Measurements from ENCODE around the gene ACADM. TPM values are rescaled to one million over a fixed set of nuclear protein-coding genes. Genes with fewer than 3 reads are reported as not detected.

ACADM gene
- total and polyA plus RNA-seq, 2 experiments from 2014 or later: 37.7 to 52.8 TPM

DNA sequence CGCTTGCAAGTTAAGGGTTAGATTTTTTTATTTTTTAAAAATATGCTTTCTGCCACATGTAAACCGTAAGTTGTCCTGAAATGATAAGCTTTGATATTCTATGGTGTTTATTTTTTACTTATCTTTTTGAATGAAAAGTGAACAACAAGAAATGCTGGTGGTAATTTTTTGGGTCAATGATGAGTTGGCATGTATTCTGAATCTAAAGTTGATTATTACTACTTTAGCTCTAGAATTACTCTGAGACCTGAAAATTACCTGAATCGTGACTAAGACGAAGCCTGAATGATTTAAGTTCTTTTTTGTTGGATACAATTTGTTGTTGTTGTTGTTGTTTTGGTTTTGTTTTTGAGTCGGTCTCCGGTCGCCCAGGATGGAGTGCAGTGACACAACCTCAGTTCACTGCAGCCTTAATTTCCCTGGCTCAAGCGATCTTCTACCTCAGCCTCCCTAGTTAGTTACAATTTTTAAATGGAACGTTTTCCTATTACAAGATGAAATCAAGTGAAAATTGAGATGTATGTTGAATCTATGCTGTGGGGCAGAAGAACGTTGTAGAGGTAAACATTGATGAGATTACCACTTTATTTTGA, 62.5 kb downstream of the ACADM start:
- ATAC-seq: no peak
- Mint-ChIP-seq H3K9me3 (no peaks in the 10 kb centered on the region), H3K27ac (peak overlapping the region; percentile 99), H3K27me3 (ENCODE audit: insufficient read depth, low read depth, poor library complexity) (peaks cover 4% of the 10 kb centered on the region), H3K36me3 (ENCODE audit: low read depth) (peaks cover 60% of the 10 kb centered on the region), H3K4me3 (peak overlapping the region; percentile 94), H3K4me1 (peaks cover 34% of the 10 kb centered on the region)
- Histone ChIP-seq H3K4me3 (peak overlapping the region; percentile 92), H3K27ac (ENCODE audit: low read depth) (peak overlapping the region; percentile 82), H2AFZ (no peak overlapping the region), H3K4me2 (peak overlapping the region; percentile 95), H4K20me1 (replicated peaks; ENCODE audit: insufficient read depth) (peaks cover 38% of the 10 kb centered on the region), H3F3A (replicated peaks; ENCODE audit: low read depth) (peaks cover 20% of the 10 kb centered on the region), H3K36me3 (ENCODE audit: insufficient read depth) (peaks cover 38% of the 10 kb centered on the region), H3K4me1 (ENCODE audit: insufficient read depth) (peaks cover 16% of the 10 kb centered on the region), H3K79me2 (replicated peaks; ENCODE audit: insufficient read depth) (peaks cover 64% of the 10 kb centered on the region), H3K27me3 (ENCODE audit: insufficient read depth) (no peaks in the 10 kb centered on the region), H3K9me2 (ENCODE audit: insufficient read depth) (no peaks in the 10 kb centered on the region)
- DNase-seq (ENCODE audit: low spot score): no peak
- no peak for TF ChIP-seq EZH2 (IDR thresholded peaks at IDR 0.05; ENCODE audit: low read depth, unreplicated experiment)
- TF ChIP-seq NANOG (IDR thresholded peaks at IDR 0.05; ENCODE audit: borderline replicate concordance): no peak
- TF ChIP-seq EZH2phosphoT487 (IDR thresholded peaks at IDR 0.05; ENCODE audit: unreplicated experiment): no peak
- 0 out of 2 replicates have a peak, but pooled peaks have one; percentile 12 for TF ChIP-seq POLR2AphosphoS5 (IDR thresholded peaks at IDR 0.05; ENCODE audit: low read depth)
- TF ChIP-seq, protein P1, sequence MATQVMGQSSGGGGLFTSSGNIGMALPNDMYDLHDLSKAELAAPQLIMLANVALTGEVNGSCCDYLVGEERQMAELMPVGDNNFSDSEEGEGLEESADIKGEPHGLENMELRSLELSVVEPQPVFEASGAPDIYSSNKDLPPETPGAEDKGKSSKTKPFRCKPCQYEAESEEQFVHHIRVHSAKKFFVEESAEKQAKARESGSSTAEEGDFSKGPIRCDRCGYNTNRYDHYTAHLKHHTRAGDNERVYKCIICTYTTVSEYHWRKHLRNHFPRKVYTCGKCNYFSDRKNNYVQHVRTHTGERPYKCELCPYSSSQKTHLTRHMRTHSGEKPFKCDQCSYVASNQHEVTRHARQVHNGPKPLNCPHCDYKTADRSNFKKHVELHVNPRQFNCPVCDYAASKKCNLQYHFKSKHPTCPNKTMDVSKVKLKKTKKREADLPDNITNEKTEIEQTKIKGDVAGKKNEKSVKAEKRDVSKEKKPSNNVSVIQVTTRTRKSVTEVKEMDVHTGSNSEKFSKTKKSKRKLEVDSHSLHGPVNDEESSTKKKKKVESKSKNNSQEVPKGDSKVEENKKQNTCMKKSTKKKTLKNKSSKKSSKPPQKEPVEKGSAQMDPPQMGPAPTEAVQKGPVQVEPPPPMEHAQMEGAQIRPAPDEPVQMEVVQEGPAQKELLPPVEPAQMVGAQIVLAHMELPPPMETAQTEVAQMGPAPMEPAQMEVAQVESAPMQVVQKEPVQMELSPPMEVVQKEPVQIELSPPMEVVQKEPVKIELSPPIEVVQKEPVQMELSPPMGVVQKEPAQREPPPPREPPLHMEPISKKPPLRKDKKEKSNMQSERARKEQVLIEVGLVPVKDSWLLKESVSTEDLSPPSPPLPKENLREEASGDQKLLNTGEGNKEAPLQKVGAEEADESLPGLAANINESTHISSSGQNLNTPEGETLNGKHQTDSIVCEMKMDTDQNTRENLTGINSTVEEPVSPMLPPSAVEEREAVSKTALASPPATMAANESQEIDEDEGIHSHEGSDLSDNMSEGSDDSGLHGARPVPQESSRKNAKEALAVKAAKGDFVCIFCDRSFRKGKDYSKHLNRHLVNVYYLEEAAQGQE (IDR thresholded peaks at IDR 0.05; ENCODE audit: unreplicated experiment): no peak
- no peak for TF ChIP-seq STAT1 (IDR thresholded peaks at IDR 0.05; ENCODE audit: unreplicated experiment)

DNA sequence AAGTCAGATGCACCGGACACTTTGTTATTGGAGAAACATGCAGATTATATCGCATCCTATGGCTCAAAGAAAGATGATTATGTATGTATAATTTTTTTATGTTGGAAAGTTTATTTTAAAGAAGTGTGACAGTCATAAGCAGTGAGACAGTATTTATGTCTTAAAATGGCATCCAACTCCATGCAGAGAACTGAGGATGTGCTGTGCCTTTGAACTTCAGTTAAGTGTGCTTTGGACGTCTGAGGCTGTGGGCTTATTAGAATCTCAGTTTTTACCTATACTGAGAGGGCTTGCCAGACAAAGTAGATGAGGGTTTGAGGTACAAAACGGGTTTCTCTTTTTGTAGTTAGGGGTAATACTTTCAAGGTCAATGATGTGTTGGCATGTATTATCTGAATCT, 63.0 kb downstream of the ACADM start:
- peaks cover 24% of the 10 kb centered on the region for H3F3A ChIP-seq (replicated peaks; ENCODE audit: low read depth)
- H4K20me1 ChIP-seq (replicated peaks; ENCODE audit: insufficient read depth): peaks cover 43% of the 10 kb centered on the region
- H3K9me2 ChIP-seq (ENCODE audit: insufficient read depth): no peaks in the 10 kb centered on the region
- no peak overlapping the region for H2AFZ ChIP-seq
- H3K36me3 Mint-ChIP-seq (ENCODE audit: low read depth): peaks cover 65% of the 10 kb centered on the region
- peaks cover 16% of the 10 kb centered on the region for H3K4me1 ChIP-seq (ENCODE audit: insufficient read depth)
- peaks cover 44% of the 10 kb centered on the region for H3K36me3 ChIP-seq (ENCODE audit: insufficient read depth)
- H3K79me2 ChIP-seq (replicated peaks; ENCODE audit: insufficient read depth): peaks cover 69% of the 10 kb centered on the region
- H3K9me3 Mint-ChIP-seq: no peaks in the 10 kb centered on the region
- peak overlapping the region; percentile 95 for H3K4me2 ChIP-seq
- peaks cover 4% of the 10 kb centered on the region for H3K27me3 Mint-ChIP-seq (ENCODE audit: insufficient read depth, low read depth, poor library complexity)
- no peaks in the 10 kb centered on the region for H3K27me3 ChIP-seq (ENCODE audit: insufficient read depth)
- H3K4me3 ChIP-seq: peak overlapping the region; percentile 92
- peak overlapping the region; percentile 99 for H3K27ac Mint-ChIP-seq
- H3K4me3 Mint-ChIP-seq: peak overlapping the region; percentile 94
- ATAC-seq (no peak), DNase-seq (ENCODE audit: low spot score) (no peak)
- H3K4me1 Mint-ChIP-seq: peaks cover 34% of the 10 kb centered on the region
- peak overlapping the region; percentile 82 for H3K27ac ChIP-seq (ENCODE audit: low read depth)
- TF ChIP-seq, protein P1 (IDR thresholded peaks at IDR 0.05; ENCODE audit: unreplicated experiment): no peak
- TF ChIP-seq, protein P2, sequence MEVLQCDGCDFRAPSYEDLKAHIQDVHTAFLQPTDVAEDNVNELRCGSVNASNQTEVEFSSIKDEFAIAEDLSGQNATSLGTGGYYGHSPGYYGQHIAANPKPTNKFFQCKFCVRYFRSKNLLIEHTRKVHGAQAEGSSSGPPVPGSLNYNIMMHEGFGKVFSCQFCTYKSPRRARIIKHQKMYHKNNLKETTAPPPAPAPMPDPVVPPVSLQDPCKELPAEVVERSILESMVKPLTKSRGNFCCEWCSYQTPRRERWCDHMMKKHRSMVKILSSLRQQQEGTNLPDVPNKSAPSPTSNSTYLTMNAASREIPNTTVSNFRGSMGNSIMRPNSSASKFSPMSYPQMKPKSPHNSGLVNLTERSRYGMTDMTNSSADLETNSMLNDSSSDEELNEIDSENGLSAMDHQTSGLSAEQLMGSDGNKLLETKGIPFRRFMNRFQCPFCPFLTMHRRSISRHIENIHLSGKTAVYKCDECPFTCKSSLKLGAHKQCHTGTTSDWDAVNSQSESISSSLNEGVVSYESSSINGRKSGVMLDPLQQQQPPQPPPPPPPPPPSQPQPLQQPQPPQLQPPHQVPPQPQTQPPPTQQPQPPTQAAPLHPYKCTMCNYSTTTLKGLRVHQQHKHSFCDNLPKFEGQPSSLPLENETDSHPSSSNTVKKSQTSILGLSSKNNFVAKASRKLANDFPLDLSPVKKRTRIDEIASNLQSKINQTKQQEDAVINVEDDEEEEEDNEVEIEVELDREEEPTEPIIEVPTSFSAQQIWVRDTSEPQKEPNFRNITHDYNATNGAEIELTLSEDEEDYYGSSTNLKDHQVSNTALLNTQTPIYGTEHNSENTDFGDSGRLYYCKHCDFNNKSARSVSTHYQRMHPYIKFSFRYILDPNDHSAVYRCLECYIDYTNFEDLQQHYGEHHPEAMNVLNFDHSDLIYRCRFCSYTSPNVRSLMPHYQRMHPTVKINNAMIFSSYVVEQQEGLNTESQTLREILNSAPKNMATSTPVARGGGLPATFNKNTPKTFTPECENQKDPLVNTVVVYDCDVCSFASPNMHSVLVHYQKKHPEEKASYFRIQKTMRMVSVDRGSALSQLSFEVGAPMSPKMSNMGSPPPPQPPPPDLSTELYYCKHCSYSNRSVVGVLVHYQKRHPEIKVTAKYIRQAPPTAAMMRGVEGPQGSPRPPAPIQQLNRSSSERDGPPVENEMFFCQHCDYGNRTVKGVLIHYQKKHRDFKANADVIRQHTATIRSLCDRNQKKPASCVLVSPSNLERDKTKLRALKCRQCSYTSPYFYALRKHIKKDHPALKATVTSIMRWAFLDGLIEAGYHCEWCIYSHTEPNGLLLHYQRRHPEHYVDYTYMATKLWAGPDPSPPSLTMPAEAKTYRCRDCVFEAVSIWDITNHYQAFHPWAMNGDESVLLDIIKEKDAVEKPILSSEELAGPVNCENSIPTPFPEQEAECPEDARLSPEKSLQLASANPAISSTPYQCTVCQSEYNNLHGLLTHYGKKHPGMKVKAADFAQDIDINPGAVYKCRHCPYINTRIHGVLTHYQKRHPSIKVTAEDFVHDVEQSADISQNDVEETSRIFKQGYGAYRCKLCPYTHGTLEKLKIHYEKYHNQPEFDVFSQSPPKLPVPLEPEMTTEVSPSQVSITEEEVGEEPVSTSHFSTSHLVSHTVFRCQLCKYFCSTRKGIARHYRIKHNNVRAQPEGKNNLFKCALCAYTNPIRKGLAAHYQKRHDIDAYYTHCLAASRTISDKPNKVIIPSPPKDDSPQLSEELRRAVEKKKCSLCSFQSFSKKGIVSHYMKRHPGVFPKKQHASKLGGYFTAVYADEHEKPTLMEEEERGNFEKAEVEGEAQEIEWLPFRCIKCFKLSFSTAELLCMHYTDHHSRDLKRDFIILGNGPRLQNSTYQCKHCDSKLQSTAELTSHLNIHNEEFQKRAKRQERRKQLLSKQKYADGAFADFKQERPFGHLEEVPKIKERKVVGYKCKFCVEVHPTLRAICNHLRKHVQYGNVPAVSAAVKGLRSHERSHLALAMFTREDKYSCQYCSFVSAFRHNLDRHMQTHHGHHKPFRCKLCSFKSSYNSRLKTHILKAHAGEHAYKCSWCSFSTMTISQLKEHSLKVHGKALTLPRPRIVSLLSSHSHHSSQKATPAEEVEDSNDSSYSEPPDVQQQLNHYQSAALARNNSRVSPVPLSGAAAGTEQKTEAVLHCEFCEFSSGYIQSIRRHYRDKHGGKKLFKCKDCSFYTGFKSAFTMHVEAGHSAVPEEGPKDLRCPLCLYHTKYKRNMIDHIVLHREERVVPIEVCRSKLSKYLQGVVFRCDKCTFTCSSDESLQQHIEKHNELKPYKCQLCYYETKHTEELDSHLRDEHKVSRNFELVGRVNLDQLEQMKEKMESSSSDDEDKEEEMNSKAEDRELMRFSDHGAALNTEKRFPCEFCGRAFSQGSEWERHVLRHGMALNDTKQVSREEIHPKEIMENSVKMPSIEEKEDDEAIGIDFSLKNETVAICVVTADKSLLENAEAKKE (CRISPR knock-in tag; IDR thresholded peaks at IDR 0.05): no peak
- TF ChIP-seq ZNF331 (CRISPR knock-in tag; IDR thresholded peaks at IDR 0.05; ENCODE audit: low read depth): no peak
